Measurements from ENCODE around the gene ACBD6. TPM values are rescaled to one million over a fixed set of nuclear protein-coding genes. Genes with fewer than 3 reads are reported as not detected.

Gene ACBD6
- total RNA-seq, 3 donors from 2014 or later: 42.6 to 50.1 (median 48.8) TPM

GRCh38 chr1:180327089-180327488 is 175.3 kb downstream of the ACBD6 start:
- Histone ChIP-seq H3K9me3 (no peaks in the 10 kb centered on the region), H3K36me3 (no peaks in the 10 kb centered on the region), H3K4me1 (no peaks in the 10 kb centered on the region), H3K27me3 (no peaks in the 10 kb centered on the region), H3K4me3 (no peak overlapping the region), H3K27ac (no peak overlapping the region)
- no peak for TF ChIP-seq CTCF (IDR thresholded peaks at IDR 0.05)
- TF ChIP-seq POLR2AphosphoS5 (IDR thresholded peaks at IDR 0.05): no peak
- no peak for TF ChIP-seq POLR2A (IDR thresholded peaks at IDR 0.05)
- DNase-seq (ENCODE audit: low spot score in 2 of 2): no peak
- intact Hi-C loops (cut with DNase I; ENCODE audit: low total_unique reads): no loop called here

GRCh38 chr1:180312926-180313325 is 189.5 kb downstream of the ACBD6 start:
- intact Hi-C loops (cut with DNase I; ENCODE audit: low total_unique reads): no loop called here

DNA sequence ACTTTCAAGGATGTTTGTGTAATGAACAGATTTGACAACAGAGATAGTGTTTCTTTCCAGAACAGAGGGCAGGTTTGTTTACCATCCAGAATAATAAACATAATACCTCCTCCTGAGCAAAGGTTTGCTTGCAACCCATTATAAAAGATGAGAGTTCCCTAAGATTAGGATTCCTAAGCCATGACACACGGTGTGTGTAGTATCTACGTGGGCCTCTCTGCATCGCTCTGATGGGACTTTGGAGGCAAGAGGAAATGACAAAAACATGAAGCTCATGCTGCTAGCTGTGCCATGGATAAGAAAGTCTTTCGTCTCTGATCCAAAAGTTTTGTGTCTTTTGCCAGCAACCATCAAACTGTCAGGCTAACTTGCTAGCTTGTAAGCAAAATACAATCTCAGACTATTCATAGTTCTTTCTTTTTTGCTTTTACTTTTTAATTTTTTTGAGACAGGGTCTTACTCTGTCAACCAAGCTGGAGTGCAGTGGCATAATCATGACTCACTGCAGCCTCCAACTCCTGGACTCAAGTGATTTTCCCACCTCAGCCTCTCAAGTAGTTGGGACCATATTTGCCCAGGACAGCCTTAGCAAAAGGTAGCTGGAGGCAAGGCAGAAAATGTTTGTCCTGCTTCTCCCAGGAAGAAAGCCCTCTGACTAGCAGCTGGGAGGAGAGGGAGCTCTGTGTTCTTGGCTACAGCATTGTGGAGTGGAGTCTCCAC is 191.2 kb downstream of the ACBD6 start:
- Histone ChIP-seq H3K36me3 (no peaks in the 10 kb centered on the region), H3K4me1 (no peaks in the 10 kb centered on the region), H3K27me3 (no peaks in the 10 kb centered on the region), H3K27ac (no peak overlapping the region), H3K4me3 (no peak overlapping the region), H3K9me3 (no peaks in the 10 kb centered on the region)
- no peak for TF ChIP-seq CTCF (IDR thresholded peaks at IDR 0.05)
- no peak for TF ChIP-seq POLR2AphosphoS5 (IDR thresholded peaks at IDR 0.05)
- no peak for TF ChIP-seq POLR2A (IDR thresholded peaks at IDR 0.05)
- no peak for DNase-seq (ENCODE audit: low spot score in 2 of 2)
- intact Hi-C loops (cut with DNase I; ENCODE audit: low total_unique reads): no loop called here

More at GRCh38 chr1:180312926-180313325, 189.5 kb downstream of the ACBD6 start:
- Histone ChIP-seq H3K4me1 (no peaks in the 10 kb centered on the region), H3K27me3 (no peaks in the 10 kb centered on the region), H3K27ac (no peak overlapping the region), H3K4me3 (no peak overlapping the region), H3K36me3 (no peaks in the 10 kb centered on the region), H3K9me3 (no peaks in the 10 kb centered on the region)
- TF ChIP-seq POLR2AphosphoS5 (IDR thresholded peaks at IDR 0.05) (no peak), CTCF (IDR thresholded peaks at IDR 0.05) (no peak), POLR2A (IDR thresholded peaks at IDR 0.05) (no peak)
- no peak for DNase-seq (ENCODE audit: low spot score in 2 of 2)

- no peak overlapping the region for H3K4me3 ChIP-seq
- intact Hi-C loops (cut with DNase I; ENCODE audit: low total_unique reads): no loop called here
- H3K27ac ChIP-seq: no peak overlapping the region
- TF ChIP-seq POLR2A (IDR thresholded peaks at IDR 0.05) (no peak), POLR2AphosphoS5 (IDR thresholded peaks at IDR 0.05) (no peak), CTCF (IDR thresholded peaks at IDR 0.05) (no peak)
- no peaks in the 10 kb centered on the region for H3K9me3 ChIP-seq
- DNase-seq (ENCODE audit: low spot score in 2 of 2): no peak
- no peaks in the 10 kb centered on the region for H3K4me1 ChIP-seq
- H3K36me3 ChIP-seq: no peaks in the 10 kb centered on the region
- H3K27me3 ChIP-seq: no peaks in the 10 kb centered on the region
Measured at GRCh38 chr1:180310095-180310494, 192.3 kb downstream of the ACBD6 start.

- TF ChIP-seq POLR2A (IDR thresholded peaks at IDR 0.05) (no peak), CTCF (IDR thresholded peaks at IDR 0.05) (no peak), POLR2AphosphoS5 (IDR thresholded peaks at IDR 0.05) (no peak)
- no peaks in the 10 kb centered on the region for H3K27me3 ChIP-seq
- H3K4me1 ChIP-seq: no peaks in the 10 kb centered on the region
- H3K9me3 ChIP-seq: no peaks in the 10 kb centered on the region
- intact Hi-C loops (cut with DNase I; ENCODE audit: low total_unique reads): no loop called here
- H3K4me3 ChIP-seq: no peak overlapping the region
- H3K27ac ChIP-seq: no peak overlapping the region
- no peaks in the 10 kb centered on the region for H3K36me3 ChIP-seq
- DNase-seq (ENCODE audit: low spot score in 2 of 2): no peak
Measured at GRCh38 chr1:180309338-180309737, 193.0 kb downstream of the ACBD6 start.

Data from breast epithelium (tissue), 4 donors.